Neural cell (in vitro differentiated cells): ENCODE measurements around the gene SLC6A18.

Source experiments
- EP300 ChIP-seq: fragments of 450-650 bp; conservative IDR thresholded peaks from 2 replicates; pipeline ENCODE4 v1.6.1; 2014; ENCODE audit warnings: antibody characterized with exemption, mild to moderate bottlenecking, moderate library complexity; ENCODE audit not compliant: poor library complexity, severe bottlenecking
- EZH2 ChIP-seq: fragments of 200-600, 300-800 bp; shearing (Covaris generic), sonication (generic); IDR thresholded peaks from 2 replicates; pipeline ENCODE4 v1.6.1; 2014; ENCODE audit warnings: antibody characterized with exemption, low read length, borderline replicate concordance, mild to moderate bottlenecking; ENCODE audit not compliant: insufficient read depth, poor library complexity, severe bottlenecking
- MXI1 ChIP-seq: fragments of 450-650 bp; conservative IDR thresholded peaks from 2 replicates; pipeline ENCODE4 v1.6.1; 2014; ENCODE audit warnings: antibody characterized with exemption, mild to moderate bottlenecking; ENCODE audit not compliant: poor library complexity, severe bottlenecking
- RAD21 ChIP-seq: fragments of 450-650 bp; conservative IDR thresholded peaks from 2 replicates; pipeline ENCODE4 v1.6.1; 2014; ENCODE audit warnings: antibody characterized with exemption, mild to moderate bottlenecking, moderate library complexity
- TAF1 ChIP-seq: IDR thresholded peaks from 2 replicates; pipeline ENCODE4 v1.6.1; 2012; ENCODE audit warnings: low read depth
- TF ChIP-seq, protein P1 (sequence below): fragments of 450-650 bp; IDR thresholded peaks from 2 replicates; pipeline ENCODE4 v1.5.1; 2014; ENCODE audit warnings: antibody characterized with exemption, mild to moderate bottlenecking, moderate library complexity; ENCODE audit not compliant: poor library complexity, severe bottlenecking
- TF ChIP-seq, protein P2 (sequence below): IDR thresholded peaks from 2 replicates; pipeline ENCODE4 v1.6.1; 2012; ENCODE audit warnings: borderline replicate concordance

DNA sequence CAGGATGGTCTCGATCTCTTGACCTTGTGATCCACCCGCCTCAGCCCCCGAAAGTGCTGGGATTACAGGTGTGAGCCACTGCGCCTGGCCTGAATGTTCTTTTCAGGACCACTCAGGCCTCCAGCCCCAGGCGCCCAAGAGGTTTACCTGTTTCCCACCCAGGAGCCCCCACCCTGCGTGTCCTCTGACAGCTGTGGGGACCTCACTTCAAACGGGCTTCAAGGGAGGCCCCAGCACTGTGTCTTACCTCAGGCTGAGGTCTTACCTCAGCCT is 42.9 kb upstream of the SLC6A18 start:
- TF ChIP-seq, protein P1, sequence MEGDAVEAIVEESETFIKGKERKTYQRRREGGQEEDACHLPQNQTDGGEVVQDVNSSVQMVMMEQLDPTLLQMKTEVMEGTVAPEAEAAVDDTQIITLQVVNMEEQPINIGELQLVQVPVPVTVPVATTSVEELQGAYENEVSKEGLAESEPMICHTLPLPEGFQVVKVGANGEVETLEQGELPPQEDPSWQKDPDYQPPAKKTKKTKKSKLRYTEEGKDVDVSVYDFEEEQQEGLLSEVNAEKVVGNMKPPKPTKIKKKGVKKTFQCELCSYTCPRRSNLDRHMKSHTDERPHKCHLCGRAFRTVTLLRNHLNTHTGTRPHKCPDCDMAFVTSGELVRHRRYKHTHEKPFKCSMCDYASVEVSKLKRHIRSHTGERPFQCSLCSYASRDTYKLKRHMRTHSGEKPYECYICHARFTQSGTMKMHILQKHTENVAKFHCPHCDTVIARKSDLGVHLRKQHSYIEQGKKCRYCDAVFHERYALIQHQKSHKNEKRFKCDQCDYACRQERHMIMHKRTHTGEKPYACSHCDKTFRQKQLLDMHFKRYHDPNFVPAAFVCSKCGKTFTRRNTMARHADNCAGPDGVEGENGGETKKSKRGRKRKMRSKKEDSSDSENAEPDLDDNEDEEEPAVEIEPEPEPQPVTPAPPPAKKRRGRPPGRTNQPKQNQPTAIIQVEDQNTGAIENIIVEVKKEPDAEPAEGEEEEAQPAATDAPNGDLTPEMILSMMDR: no peak
- TF ChIP-seq EZH2: no peak
- TF ChIP-seq, protein P2, sequence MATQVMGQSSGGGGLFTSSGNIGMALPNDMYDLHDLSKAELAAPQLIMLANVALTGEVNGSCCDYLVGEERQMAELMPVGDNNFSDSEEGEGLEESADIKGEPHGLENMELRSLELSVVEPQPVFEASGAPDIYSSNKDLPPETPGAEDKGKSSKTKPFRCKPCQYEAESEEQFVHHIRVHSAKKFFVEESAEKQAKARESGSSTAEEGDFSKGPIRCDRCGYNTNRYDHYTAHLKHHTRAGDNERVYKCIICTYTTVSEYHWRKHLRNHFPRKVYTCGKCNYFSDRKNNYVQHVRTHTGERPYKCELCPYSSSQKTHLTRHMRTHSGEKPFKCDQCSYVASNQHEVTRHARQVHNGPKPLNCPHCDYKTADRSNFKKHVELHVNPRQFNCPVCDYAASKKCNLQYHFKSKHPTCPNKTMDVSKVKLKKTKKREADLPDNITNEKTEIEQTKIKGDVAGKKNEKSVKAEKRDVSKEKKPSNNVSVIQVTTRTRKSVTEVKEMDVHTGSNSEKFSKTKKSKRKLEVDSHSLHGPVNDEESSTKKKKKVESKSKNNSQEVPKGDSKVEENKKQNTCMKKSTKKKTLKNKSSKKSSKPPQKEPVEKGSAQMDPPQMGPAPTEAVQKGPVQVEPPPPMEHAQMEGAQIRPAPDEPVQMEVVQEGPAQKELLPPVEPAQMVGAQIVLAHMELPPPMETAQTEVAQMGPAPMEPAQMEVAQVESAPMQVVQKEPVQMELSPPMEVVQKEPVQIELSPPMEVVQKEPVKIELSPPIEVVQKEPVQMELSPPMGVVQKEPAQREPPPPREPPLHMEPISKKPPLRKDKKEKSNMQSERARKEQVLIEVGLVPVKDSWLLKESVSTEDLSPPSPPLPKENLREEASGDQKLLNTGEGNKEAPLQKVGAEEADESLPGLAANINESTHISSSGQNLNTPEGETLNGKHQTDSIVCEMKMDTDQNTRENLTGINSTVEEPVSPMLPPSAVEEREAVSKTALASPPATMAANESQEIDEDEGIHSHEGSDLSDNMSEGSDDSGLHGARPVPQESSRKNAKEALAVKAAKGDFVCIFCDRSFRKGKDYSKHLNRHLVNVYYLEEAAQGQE: no peak
- TF ChIP-seq MXI1: no peak
- no peak for TF ChIP-seq EP300
- TF ChIP-seq TAF1: no peak
- TF ChIP-seq RAD21: no peak
